ENCODE measurements around the gene RAB11FIP4.

The RAB11FIP4 gene

DNA sequence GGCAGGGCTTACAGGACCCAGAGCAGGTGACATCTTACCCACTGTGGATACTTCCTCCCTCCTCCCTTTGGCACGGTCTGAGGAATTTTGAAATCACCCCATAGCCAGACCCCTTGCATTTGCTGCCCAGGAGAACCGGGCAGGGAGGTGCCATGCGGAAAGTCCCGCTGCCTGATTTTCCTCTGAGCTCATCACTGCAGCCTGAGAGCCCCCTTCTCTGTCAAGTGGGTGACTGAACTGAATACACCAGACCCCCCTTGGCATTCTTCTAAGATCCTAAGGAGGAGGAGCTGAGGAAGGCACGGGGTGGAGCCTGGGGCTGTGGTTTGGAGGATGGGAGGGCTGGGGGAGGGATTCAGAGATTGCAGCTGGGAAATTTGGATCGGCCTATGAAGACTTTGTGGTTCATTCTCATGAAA is 173.4 kb downstream of the RAB11FIP4 start:
- peaks cover 83 to 86% of the 10 kb centered on the region in 2 experiments for H3K4me1 ChIP-seq (ENCODE audit: control insufficient read depth in 1 of 2, insufficient read depth in 1 of 2, low read depth in 1 of 2, low read length in 1 of 2)
- no peaks in the 10 kb centered on the region for H3K9me3 ChIP-seq
- H3K27ac ChIP-seq: peak overlapping the region; percentile 47
- no peaks in the 10 kb centered on the region for H3K27me3 ChIP-seq
- H3K36me3 ChIP-seq: no peaks in the 10 kb centered on the region
- no peak overlapping the region for H3K4me3 ChIP-seq (ENCODE audit: low read depth in 1 of 2, low read length in 1 of 2)
- TF ChIP-seq, protein P1, sequence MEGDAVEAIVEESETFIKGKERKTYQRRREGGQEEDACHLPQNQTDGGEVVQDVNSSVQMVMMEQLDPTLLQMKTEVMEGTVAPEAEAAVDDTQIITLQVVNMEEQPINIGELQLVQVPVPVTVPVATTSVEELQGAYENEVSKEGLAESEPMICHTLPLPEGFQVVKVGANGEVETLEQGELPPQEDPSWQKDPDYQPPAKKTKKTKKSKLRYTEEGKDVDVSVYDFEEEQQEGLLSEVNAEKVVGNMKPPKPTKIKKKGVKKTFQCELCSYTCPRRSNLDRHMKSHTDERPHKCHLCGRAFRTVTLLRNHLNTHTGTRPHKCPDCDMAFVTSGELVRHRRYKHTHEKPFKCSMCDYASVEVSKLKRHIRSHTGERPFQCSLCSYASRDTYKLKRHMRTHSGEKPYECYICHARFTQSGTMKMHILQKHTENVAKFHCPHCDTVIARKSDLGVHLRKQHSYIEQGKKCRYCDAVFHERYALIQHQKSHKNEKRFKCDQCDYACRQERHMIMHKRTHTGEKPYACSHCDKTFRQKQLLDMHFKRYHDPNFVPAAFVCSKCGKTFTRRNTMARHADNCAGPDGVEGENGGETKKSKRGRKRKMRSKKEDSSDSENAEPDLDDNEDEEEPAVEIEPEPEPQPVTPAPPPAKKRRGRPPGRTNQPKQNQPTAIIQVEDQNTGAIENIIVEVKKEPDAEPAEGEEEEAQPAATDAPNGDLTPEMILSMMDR (IDR thresholded peaks at IDR 0.05): no peak

DNA sequence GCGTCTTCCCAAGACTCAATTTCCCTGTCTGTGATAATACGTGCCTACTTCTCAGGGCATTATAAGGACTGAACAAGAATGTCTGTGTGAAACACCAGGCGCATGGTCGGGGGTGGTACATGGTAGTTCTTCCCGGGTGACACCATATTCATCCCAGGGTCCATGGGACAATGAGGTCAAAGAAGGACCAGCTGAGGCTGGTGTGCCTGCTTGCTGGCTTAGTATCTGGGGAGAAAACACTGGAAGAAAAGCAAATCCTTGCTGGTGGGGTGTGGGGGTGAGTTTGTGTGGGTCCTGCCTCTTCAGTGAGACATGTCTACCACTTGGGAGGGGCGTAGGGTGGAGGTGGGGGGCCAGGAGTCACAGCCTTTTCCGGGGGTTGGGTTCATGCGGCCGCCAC is 174.2 kb downstream of the RAB11FIP4 start:
- Histone ChIP-seq H3K27ac (peak overlapping the region; percentile 47), H3K9me3 (no peaks in the 10 kb centered on the region), H3K27me3 (no peaks in the 10 kb centered on the region), H3K4me3 (ENCODE audit: low read depth in 1 of 2, low read length in 1 of 2) (no peak overlapping the region), H3K4me1 (ENCODE audit: control insufficient read depth in 1 of 2, insufficient read depth in 1 of 2, low read depth in 1 of 2, low read length in 1 of 2) (peaks cover 77 to 84% of the 10 kb centered on the region in 2 experiments), H3K36me3 (no peaks in the 10 kb centered on the region)
- TF ChIP-seq, protein P1 (IDR thresholded peaks at IDR 0.05): no peak

DNA sequence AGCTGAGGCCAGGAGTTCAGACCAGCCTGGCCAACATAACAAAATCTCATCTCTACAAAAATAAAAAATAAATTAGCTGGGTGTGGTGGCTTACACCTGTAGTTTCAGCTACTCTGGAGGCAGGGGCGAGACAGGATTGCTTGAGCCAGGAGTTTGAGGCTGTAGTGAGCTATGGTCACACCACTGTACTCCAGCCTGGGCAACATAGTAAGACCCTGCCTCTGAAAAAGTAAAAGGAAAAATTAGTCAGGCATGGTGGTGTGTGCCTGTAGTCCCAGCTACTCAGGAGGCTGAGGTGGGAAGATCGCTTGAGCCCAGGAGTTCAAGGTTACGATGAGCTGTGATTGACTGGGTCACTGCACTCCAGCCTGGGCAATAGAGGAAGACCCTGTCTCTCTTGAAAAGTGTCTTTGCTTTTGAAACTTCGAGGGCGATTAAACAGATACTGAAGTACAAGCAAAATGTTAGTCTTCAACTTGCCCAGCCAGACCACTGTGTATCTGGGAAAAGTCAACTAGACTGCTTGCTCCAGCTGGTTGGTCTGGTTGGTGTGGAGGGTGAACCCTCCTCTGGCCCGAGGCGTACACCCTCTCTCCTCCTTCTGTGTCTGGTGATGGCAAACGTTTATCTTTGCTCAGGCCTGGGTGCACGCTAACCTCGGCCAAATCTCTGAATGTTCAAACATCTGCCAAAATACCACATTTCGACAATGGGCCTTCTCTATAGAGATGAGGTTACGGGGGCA is 174.9 kb downstream of the RAB11FIP4 start:
- no peak overlapping the region for H3K27ac ChIP-seq
- no peaks in the 10 kb centered on the region for H3K36me3 ChIP-seq
- peaks cover 70 to 77% of the 10 kb centered on the region in 2 experiments for H3K4me1 ChIP-seq (ENCODE audit: control insufficient read depth in 1 of 2, insufficient read depth in 1 of 2, low read depth in 1 of 2, low read length in 1 of 2)
- no peaks in the 10 kb centered on the region for H3K9me3 ChIP-seq
- TF ChIP-seq, protein P1 (IDR thresholded peaks at IDR 0.05): no peak
- H3K4me3 ChIP-seq (ENCODE audit: low read depth in 1 of 2, low read length in 1 of 2): no peak overlapping the region
- no peaks in the 10 kb centered on the region for H3K27me3 ChIP-seq

DNA sequence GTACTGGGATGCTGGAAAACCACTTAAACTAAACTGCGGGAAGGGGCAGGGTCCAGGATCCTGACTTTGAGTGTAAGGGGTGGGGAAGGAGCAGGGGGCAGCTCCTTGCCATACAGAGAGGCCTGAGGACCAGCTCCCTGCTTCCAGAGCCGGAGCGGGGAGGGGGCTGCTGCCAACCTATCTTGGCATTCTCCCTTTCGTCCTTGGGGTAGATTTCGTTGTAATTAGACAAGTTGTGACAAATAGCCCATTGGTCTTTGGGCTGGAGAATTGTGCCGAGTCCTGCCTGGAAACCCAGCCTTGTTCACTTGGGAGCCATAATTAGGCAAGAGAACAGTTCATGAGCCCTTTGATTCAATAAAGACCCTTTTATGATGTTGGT is 175.5 kb downstream of the RAB11FIP4 start:
- H3K4me3 ChIP-seq (ENCODE audit: low read depth in 1 of 2, low read length in 1 of 2): no peak overlapping the region
- no peaks in the 10 kb centered on the region for H3K27me3 ChIP-seq
- TF ChIP-seq, protein P1 (IDR thresholded peaks at IDR 0.05): no peak
- H3K9me3 ChIP-seq: no peaks in the 10 kb centered on the region
- no peaks in the 10 kb centered on the region for H3K36me3 ChIP-seq
- H3K4me1 ChIP-seq (ENCODE audit: control insufficient read depth in 1 of 2, insufficient read depth in 1 of 2, low read depth in 1 of 2, low read length in 1 of 2): peaks cover 64 to 71% of the 10 kb centered on the region in 2 experiments
- H3K27ac ChIP-seq: no peak overlapping the region

DNA sequence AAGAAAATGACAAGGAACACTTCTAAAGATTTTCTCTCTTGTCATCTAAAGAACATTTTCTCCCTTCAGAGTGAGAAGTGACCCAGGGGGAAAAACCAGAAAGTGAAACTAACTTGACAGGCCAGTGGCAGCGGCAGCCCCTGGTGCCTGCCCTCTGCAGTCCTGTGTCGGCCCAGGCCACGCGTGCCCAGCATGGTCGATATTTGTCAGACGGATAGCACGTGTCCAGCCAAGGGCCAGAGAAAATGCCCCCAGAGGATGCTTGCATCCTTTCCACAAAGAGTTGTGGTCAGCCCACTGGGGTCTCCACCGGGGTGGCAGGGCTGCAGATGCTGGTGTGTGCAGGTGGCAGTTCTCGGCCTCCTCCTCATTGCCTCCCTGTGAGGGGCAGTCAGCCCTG is 176.6 kb downstream of the RAB11FIP4 start:
- peaks cover 53 to 64% of the 10 kb centered on the region in 2 experiments for H3K4me1 ChIP-seq (ENCODE audit: control insufficient read depth in 1 of 2, insufficient read depth in 1 of 2, low read depth in 1 of 2, low read length in 1 of 2)
- peak overlapping the region; percentile 4 to 46 for H3K4me3 ChIP-seq (ENCODE audit: low read depth in 1 of 2, low read length in 1 of 2)
- H3K27ac ChIP-seq: peak overlapping the region; percentile 76
- H3K9me3 ChIP-seq: no peaks in the 10 kb centered on the region
- H3K36me3 ChIP-seq: no peaks in the 10 kb centered on the region
- no peaks in the 10 kb centered on the region for H3K27me3 ChIP-seq
- TF ChIP-seq, protein P1 (IDR thresholded peaks at IDR 0.05): no peak

Measured in neutrophil (primary cell).